Heart left ventricle (tissue), 16 donors: ENCODE results near the gene C4BPA. TPM values are rescaled to one million over a fixed set of nuclear protein-coding genes. Genes with fewer than 3 reads are reported as not detected.

Experiments used
- ATAC-seq, 4 donors: fragments of 200-7000 bp; cut with Tn5 transposase; one replicate each; pipeline ENCODE4 v1.9.1; 2020 to 2022; ENCODE audit warnings: moderate library complexity in 4 of 4, mild to moderate bottlenecking in 3 of 4, moderate number of reproducible peaks in 1 of 4
- DNase-seq, 5 donors: peaks; one replicate each; pipeline ENCODE4 v3.0.0-alpha.2; 2020
- H3K27ac ChIP-seq, 12 donors: fragments of 200-600 bp; sonication (generic) in 4 of 12; one replicate each; pipeline versions ENCODE4 v1.5.0 to v1.8.0; 2016 to 2022; ENCODE audit warnings: mild to moderate bottlenecking in 2 of 12
- H3K27me3 ChIP-seq, 9 donors: fragments of 200-600 bp; sonication (generic) in 2 of 9; one replicate each; pipeline versions ENCODE4 v1.5.1 to v1.8.0; 2016 to 2022; ENCODE audit warnings: mild to moderate bottlenecking in 3 of 9
- H3K36me3 ChIP-seq, 9 donors: fragments of 200-600 bp; sonication (generic) in 2 of 9; one replicate each; pipeline versions ENCODE4 v1.5.0 to v1.8.0; 2018 to 2022; ENCODE audit warnings: mild to moderate bottlenecking in 2 of 9
- H3K4me1 ChIP-seq, 12 donors: fragments of 200-600 bp; sonication (generic) in 4 of 12; one replicate each; pipeline versions ENCODE4 v1.5.0 to v1.8.0; 2016 to 2022; ENCODE audit warnings: mild to moderate bottlenecking in 3 of 12
- H3K4me3 ChIP-seq, 12 donors: fragments of 200-600 bp; sonication (generic) in 4 of 12; one replicate each; pipeline versions ENCODE4 v1.5.0 to v1.8.0; 2017 to 2022; ENCODE audit warnings: mild to moderate bottlenecking in 9 of 12, moderate library complexity in 4 of 12
- H3K9me3 ChIP-seq, 12 donors: fragments of 200-600 bp; sonication (generic) in 4 of 12; one replicate each; pipeline versions ENCODE4 v1.5.0 to v1.8.0; 2016 to 2022; ENCODE audit warnings: mild to moderate bottlenecking in 1 of 12
- POLR2A ChIP-seq, 2 donors: fragments of 450-650 bp; IDR thresholded peaks; one replicate each; pipeline ENCODE4 v1.6.1; 2017; ENCODE audit warnings: antibody characterized with exemption in 2 of 2, mild to moderate bottlenecking in 2 of 2, moderate library complexity in 2 of 2
- WGBS, 4 donors: extraction: QIAGEN DNeasy Blood & Tissue Kit in 2 of 4; methylation state at CpG; one replicate each; pipeline versions ENCODE4 v1.1.5 to v1.1.7; 2013 to 2018; 5-methylcytosine and 5-hydroxymethylcytosine counted together
- intact Hi-C, 10 donors: fragments of 100-400 bp; cut with DNase I; formaldehyde crosslinking; loops; one replicate each; pipeline versions ENCODE4 v1.11.1 to v1.14.2; 2022
- long read RNA-seq, 3 donors: library from polyadenylated mRNA; unstranded; transcript quantifications; one replicate each; pipeline ENCODE4 v2.0.0, GENCODE V29; 2020 to 2021
- polyA plus RNA-seq, 2 donors: library from polyadenylated mRNA; stranded (reverse); fragments of 200-250 nt; gene quantifications; one replicate each; pipeline ENCODE4 v1.2.3, GENCODE V29; 2013
- total RNA-seq, 9 donors: library from RNA; depleted of rRNA in 2 of 9; stranded (reverse); fragments of >200 nt in 2 of 9; fragmentation: NEBNext Ultra II Directional in 3 of 9; extraction: Animal tissue kit (Norgen Biotek cat#: 25700) in 3 of 9; gene quantifications; one replicate each; pipeline versions ENCODE4 v1.1.0 to v1.2.4, GENCODE V29; 2016 to 2023
- TF ChIP-seq, protein P1 (sequence below), 12 donors: fragments of 200-600 bp; sonication (generic) in 4 of 12; IDR thresholded peaks; one replicate each; pipeline versions ENCODE4 v1.5.0 to v1.8.0; 2018 to 2022; ENCODE audit warnings: antibody characterized with exemption in 12 of 12, mild to moderate bottlenecking in 5 of 12
- donor health status: ischemic (EF 13 %, LVEDD 7.1; RV severe dilation, severe dysfunction).
- donor health status: healthy with polysubstance abuse.
- donor health status: DM: no; HTN: yes; CAD: no.
- donor health status: DM: no; HTN: no; CAD: no.
- donor health status: ischemic (EF 25% LVEDD 6.9; RV normal size, moderate dysfunction).
- donor health status: ischemic (EF 25% LVEDD 5.7; RV mildly dilated, moderate dysfunction).
- donor health status: healthy.
- donor health status: DM: yes; HTN: yes; CAD: no.
- donor health status: ischemic (EF 35%, LVEDD 5.7; RV mildly dilated, moderate dysfunction).
- donor health status: nonischemic (EF 11% LVEDD 7.7; RV severe dilation, severe dysfunction).
- donor health status: DM: yes; HTN: yes; CAD: no.
- donor health status: PGD.
- donor health status: ischemic (EF 29% LVEDD 5.4; RV normal size, mild dysfunction).
- donor health status: nonischemic (EF 23%, LVEDD 6.1; RV moderate dilation, normal function).

The C4BPA gene
- total RNA-seq = not detected
- polyA plus RNA-seq = under 1 TPM in 1 of 2 donors, not detected in 1; 0.03 TPM
- long read RNA-seq, donor 1 = 0 reads
- long read RNA-seq, donor 2, partial matches to known transcripts = 0 of 1 reads
- long read RNA-seq, donor 2, other reads (novel, unspliced or antisense) = 1 of 1 reads
- long read RNA-seq, donor 3 = 0 reads

DNA sequence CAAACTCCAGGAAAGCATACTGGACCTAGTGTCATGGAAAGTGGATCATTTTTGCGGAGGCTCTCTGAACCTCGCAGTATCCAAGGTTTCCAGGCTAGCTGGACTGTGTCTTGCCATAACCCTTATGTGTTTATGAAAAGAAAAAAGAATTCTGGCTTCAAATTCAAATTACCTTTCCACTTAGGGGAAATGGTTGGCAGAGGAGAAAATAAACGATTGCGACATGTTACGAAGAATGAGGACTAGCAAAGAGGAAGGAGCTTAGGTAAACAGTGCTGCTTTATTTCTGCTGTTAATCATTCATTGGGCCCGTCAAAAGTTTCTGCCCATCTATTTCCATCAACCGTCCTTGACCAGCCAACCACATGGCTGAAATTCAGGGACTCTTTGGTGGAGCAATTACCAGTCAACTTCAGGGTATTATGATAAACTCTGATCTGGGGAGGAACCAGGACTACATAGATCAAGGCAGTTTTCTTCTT lies at the start of gene C4BPA:
C4BPA (plus strand) TSS at position 342 of the 482 bp plus-strand sequence. CDS start 8,793 bp downstream, outside the sequence.
- H3K27me3 ChIP-seq = peaks cover 0 to 7% (median 0%) of the 10 kb centered on the region in 9 donors
- no peak within 1 kb of the TSS for H3K4me3 ChIP-seq
- ATAC-seq (no peak), DNase-seq (no peak)
- no peaks in the 10 kb centered on the region for H3K36me3 ChIP-seq
- H3K27ac ChIP-seq = no peak within 1 kb of the TSS
- H3K9me3 ChIP-seq = no peaks in the 10 kb centered on the region
- TF ChIP-seq POLR2A (IDR thresholded peaks at IDR 0.05) = no peak
- TF ChIP-seq, protein P1, sequence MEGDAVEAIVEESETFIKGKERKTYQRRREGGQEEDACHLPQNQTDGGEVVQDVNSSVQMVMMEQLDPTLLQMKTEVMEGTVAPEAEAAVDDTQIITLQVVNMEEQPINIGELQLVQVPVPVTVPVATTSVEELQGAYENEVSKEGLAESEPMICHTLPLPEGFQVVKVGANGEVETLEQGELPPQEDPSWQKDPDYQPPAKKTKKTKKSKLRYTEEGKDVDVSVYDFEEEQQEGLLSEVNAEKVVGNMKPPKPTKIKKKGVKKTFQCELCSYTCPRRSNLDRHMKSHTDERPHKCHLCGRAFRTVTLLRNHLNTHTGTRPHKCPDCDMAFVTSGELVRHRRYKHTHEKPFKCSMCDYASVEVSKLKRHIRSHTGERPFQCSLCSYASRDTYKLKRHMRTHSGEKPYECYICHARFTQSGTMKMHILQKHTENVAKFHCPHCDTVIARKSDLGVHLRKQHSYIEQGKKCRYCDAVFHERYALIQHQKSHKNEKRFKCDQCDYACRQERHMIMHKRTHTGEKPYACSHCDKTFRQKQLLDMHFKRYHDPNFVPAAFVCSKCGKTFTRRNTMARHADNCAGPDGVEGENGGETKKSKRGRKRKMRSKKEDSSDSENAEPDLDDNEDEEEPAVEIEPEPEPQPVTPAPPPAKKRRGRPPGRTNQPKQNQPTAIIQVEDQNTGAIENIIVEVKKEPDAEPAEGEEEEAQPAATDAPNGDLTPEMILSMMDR (IDR thresholded peaks at IDR 0.05) = no peak
- intact Hi-C loops = no loop called here
- 85 to 92% (median 89%) methylated on average over 7 of the region's 7 CpGs for WGBS, 4 donors
- peaks cover 0 to 4% (median 0%) of the 10 kb centered on the region in 12 donors for H3K4me1 ChIP-seq

DNA sequence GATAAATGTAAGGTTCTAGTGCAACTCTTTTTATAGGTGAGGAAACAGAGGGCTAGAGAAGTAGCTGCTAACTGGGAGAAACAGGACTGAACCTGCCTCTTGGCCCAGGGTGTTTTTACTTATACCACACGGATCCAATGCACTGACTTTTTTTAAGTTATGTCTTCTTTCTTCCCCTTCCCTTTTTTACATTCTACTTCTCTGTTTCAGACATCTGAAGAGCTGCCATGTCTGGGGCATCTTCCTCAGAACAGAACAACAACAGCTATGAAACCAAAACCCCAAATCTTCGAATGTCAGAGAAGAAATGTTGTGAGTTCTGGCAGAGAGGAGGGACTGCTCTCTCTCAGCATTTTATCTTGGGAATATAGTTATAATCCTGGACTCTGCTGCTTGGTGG lies 49.5 kb upstream of the C4BPA start:
- no peaks in the 10 kb centered on the region for H3K9me3 ChIP-seq
- 46 to 58% (median 51%) methylated on average over 2 of the region's 2 CpGs for WGBS, 4 donors
- H3K27ac ChIP-seq = peak overlapping the region in 11 of 12 donors; percentile 78 to 97 (median 93)
- TF ChIP-seq, protein P1 (IDR thresholded peaks at IDR 0.05) = no peak
- no peak for TF ChIP-seq POLR2A (IDR thresholded peaks at IDR 0.05)
- peaks cover 0 to 81% (median 34%) of the 10 kb centered on the region in 12 donors for H3K4me1 ChIP-seq
- ATAC-seq (no peak), DNase-seq (no peak)
- peaks cover 0 to 7% (median under 1%) of the 10 kb centered on the region in 9 donors for H3K36me3 ChIP-seq
- intact Hi-C loops = loop anchor here in 1 of 10 donors (10.0 kb wide), 1 partner anchor 260 kb away; no protein-coding TSS in a partner anchor
- no peaks in the 10 kb centered on the region for H3K27me3 ChIP-seq
- peak overlapping the region in 7 of 12 donors; percentile 8 to 81 (median 61) for H3K4me3 ChIP-seq

DNA sequence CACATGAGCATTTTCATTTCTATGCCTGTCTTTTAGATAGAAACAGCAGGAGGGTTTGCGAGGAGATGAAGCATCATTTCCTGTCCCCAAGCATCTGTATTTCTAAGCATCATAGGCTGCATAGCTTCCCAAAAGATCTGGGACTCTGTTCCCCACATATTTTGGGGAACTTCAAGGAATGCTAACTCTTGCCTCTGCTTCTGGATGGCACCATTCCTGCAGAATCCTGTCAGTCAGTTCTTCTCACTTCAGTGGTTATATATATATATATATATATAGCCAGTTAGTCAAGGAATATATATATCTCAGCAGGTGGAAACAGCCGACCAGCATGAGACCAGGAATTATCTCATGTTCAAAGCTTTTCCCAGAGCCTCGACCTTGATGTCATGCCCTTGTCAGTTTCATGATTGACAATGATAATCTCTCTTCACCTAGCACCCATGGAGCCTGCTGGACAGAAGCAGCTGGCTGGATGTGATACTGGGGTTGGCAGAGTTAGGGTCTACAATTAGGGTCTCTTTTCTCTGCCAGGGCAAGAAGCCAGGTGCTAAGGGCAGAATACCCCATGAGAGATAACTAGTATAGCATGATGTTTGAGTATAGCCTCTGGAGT lies 48.5 kb upstream of the C4BPA start:
- H3K4me3 ChIP-seq = peak overlapping the region in 6 of 12 donors; percentile 15 to 81 (median 46)
- ATAC-seq (no peak), DNase-seq (no peak)
- H3K9me3 ChIP-seq = no peaks in the 10 kb centered on the region
- intact Hi-C loops = loop anchor here in 1 of 10 donors (10.0 kb wide), 1 partner anchor 259 kb away; no protein-coding TSS in a partner anchor
- TF ChIP-seq, protein P1 (IDR thresholded peaks at IDR 0.05) = no peak
- TF ChIP-seq POLR2A (IDR thresholded peaks at IDR 0.05) = no peak
- H3K36me3 ChIP-seq = peaks cover 0 to 15% (median 5%) of the 10 kb centered on the region in 9 donors
- peaks cover 0 to 87% (median 36%) of the 10 kb centered on the region in 12 donors for H3K4me1 ChIP-seq
- H3K27ac ChIP-seq = peak overlapping the region in 11 of 12 donors; percentile 78 to 97 (median 93)
- WGBS, 4 donors = 36 to 48% (median 41%) methylated on average over 3 of the region's 3 CpGs
- no peaks in the 10 kb centered on the region for H3K27me3 ChIP-seq

GRCh38 chr1:207056673-207057072 lies 47.4 kb upstream of the C4BPA start:
- Histone ChIP-seq H3K9me3 (no peaks in the 10 kb centered on the region), H3K4me3 (peak overlapping the region in 6 of 12 donors; percentile 15 to 37 (median 21)), H3K27me3 (no peaks in the 10 kb centered on the region), H3K36me3 (peaks cover 0 to 24% (median 14%) of the 10 kb centered on the region in 9 donors), H3K27ac (peak overlapping the region in 11 of 12 donors; percentile 58 to 97 (median 93)), H3K4me1 (peaks cover 0 to 83% (median 30%) of the 10 kb centered on the region in 12 donors)
- WGBS, 4 donors = 52 to 70% (median 67%) methylated on average over 6 of the region's 6 CpGs
- ATAC-seq = no peak
- no peak for TF ChIP-seq POLR2A (IDR thresholded peaks at IDR 0.05)
- TF ChIP-seq, protein P1 (IDR thresholded peaks at IDR 0.05) = no peak
- no peak for DNase-seq
- intact Hi-C loops = loop anchor here in 1 of 10 donors (10.0 kb wide), 1 partner anchor 258 kb away; no protein-coding TSS in a partner anchor
